ENCODE data around the gene CNTNAP2.

- TF ChIP-seq CTCF (IDR thresholded peaks at IDR 0.05; ENCODE audit: control extremely low read depth in 1 of 3, insufficient read depth in 1 of 3, low read depth in 1 of 3, low read length in 3 of 3) (no peak), CBX8 (IDR thresholded peaks at IDR 0.05; ENCODE audit: borderline replicate concordance, low read depth, low read length) (no peak), SUZ12 (IDR thresholded peaks at IDR 0.05; ENCODE audit: low read length) (no peak), TCF12 (IDR thresholded peaks at IDR 0.05; ENCODE audit: low read depth, low read length) (no peak)
Observed at GRCh38 chr7:147798001-147798400, 1681.4 kb downstream of the CNTNAP2 start.
